ENCODE measurements around the gene LAD1.

GRCh38 chr1:201389051-201389450 lies 10.1 kb downstream of the LAD1 start:
- TF ChIP-seq L3MBTL2 (conservative IDR thresholded peaks at IDR 0.05) (no peak), ZNF384 (IDR thresholded peaks at IDR 0.05) (no peak), NFRKB (IDR thresholded peaks at IDR 0.05) (no peak), BHLHE40 (IDR thresholded peaks at IDR 0.05; ENCODE audit: borderline replicate concordance) (no peak)

Measured in HEK293T (cell line).